ENCODE results near the gene MMEL1. TPM values are rescaled to one million over a fixed set of nuclear protein-coding genes. Genes with fewer than 3 reads are reported as not detected.

Gene MMEL1
- total RNA-seq, 1 donor from 2014 or later = 4.0 TPM

DNA sequence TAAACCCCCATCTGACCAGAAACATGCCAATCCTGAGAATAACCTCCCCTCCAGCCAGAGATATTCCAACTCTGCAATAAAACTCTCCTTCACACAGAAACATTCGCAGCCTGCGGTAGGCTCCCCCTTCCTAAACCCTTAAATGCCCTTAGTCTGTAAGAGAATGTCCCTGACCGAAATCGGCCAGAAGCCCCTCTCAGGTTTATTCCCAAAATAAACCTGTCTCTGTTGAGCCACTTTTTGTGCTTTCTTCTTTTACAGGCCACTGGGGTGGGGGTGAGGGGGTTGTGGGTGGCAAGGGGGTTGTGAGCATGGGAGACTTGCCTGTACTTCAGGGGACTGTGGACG lies 41.6 kb downstream of the MMEL1 start:
- H3K9me3 Mint-ChIP-seq (ENCODE audit: unreplicated experiment) = no peaks in the 10 kb centered on the region
- no peaks in the 10 kb centered on the region for H3K4me1 Mint-ChIP-seq (ENCODE audit: low read depth, unreplicated experiment)
- no peak overlapping the region for H3K4me3 Mint-ChIP-seq (ENCODE audit: unreplicated experiment)
- H3K27ac Mint-ChIP-seq (ENCODE audit: unreplicated experiment) = no peak overlapping the region
- TF ChIP-seq, protein P1, sequence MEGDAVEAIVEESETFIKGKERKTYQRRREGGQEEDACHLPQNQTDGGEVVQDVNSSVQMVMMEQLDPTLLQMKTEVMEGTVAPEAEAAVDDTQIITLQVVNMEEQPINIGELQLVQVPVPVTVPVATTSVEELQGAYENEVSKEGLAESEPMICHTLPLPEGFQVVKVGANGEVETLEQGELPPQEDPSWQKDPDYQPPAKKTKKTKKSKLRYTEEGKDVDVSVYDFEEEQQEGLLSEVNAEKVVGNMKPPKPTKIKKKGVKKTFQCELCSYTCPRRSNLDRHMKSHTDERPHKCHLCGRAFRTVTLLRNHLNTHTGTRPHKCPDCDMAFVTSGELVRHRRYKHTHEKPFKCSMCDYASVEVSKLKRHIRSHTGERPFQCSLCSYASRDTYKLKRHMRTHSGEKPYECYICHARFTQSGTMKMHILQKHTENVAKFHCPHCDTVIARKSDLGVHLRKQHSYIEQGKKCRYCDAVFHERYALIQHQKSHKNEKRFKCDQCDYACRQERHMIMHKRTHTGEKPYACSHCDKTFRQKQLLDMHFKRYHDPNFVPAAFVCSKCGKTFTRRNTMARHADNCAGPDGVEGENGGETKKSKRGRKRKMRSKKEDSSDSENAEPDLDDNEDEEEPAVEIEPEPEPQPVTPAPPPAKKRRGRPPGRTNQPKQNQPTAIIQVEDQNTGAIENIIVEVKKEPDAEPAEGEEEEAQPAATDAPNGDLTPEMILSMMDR (IDR thresholded peaks at IDR 0.05; ENCODE audit: partially characterized antibody, unreplicated experiment) = no peak
- peaks cover 2% of the 10 kb centered on the region for H3K27me3 Mint-ChIP-seq (ENCODE audit: unreplicated experiment)
- no peaks in the 10 kb centered on the region for H3K36me3 Mint-ChIP-seq (ENCODE audit: unreplicated experiment)
- no peak for DNase-seq

DNA sequence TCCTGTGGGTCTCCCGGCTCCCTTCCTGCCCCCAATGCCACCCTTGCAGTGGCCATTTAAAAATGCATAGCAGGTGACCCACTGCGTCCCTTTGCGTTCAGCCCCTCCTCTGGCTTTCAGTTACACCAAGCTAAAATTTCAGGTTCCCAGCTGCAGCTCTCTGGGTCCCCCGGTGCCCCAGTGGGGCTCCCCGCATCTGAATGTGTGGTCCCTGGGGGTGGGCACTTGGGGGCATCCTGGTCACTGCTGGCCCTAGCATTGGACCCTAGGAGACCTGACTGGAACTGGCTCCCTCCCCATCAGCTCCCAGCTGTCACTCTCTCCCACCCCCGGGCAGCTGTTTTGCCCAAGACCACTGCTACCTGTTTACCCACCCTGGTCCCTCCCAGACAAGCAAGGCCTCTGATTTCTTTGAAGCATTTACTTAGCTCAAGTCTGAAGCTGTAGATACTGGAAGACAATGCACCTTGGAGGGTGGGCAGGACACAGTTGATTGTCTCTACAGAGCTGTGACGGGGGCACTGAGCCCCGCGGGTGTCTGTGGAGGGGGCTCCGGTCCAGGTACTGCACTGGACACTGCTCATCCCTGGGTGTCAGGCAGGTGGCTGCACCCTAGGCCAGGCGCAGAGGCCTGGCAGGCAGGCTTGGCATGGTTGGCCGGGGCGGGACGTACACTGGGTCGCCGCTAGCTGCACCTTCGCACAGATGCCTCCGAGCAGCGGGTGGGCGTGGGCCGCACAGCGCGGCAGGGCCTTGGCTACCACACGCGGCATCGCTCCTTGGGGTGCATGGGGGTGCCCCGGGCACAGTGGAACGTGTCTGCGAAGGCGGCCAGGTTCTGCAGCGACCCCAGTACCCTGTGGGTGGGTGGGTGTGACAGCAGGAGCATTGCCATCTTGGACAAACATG lies 42.3 kb downstream of the MMEL1 start:
- Mint-ChIP-seq H3K27me3 (ENCODE audit: unreplicated experiment) (peaks cover 2% of the 10 kb centered on the region), H3K4me3 (ENCODE audit: unreplicated experiment) (no peak overlapping the region), H3K36me3 (ENCODE audit: unreplicated experiment) (no peaks in the 10 kb centered on the region), H3K4me1 (ENCODE audit: low read depth, unreplicated experiment) (no peaks in the 10 kb centered on the region), H3K27ac (ENCODE audit: unreplicated experiment) (no peak overlapping the region), H3K9me3 (ENCODE audit: unreplicated experiment) (peaks cover under 1% of the 10 kb centered on the region)
- TF ChIP-seq, protein P1 (IDR thresholded peaks at IDR 0.05; ENCODE audit: partially characterized antibody, unreplicated experiment) = no peak
- DNase-seq = no peak

DNA sequence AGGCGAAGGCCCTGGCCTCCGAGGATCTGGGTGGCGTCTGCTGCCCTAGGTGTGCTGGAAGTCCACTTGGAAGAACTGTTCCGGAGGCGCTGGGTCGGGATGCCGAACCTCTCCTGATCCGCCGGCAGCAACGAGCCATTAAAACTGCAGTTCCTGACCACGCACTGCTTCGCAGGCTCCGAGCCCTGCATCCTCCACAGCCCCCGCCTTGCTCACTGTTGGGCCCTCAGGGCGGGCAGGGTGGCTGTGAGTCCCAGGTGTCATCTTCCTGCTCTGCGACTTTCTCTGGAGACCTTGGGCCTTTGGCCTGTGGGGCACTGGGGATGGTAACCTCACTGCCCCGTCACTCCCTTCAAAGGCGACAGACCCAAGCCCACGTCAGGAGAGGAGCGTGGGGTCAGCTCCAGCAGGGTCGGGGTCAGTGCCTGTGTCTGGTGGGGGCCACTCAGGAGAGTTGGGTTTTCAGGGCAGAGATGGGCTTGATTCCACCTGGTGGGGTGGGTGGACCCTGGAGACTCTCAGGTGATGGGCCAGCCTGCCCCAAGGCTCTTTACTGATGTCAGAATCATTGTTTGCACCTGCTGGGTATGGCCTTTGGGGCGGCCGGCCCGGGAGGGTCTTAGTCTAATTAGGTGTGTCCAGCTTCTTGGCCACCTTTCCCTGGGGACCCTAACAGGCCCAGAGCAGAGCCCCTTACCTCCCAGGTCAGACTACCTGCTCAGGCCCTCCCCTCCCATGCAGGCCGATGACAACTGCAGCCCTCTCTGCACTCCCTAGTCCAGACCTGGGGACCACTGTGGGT lies 43.2 kb downstream of the MMEL1 start:
- DNase-seq = peak; percentile 9
- Mint-ChIP-seq H3K9me3 (ENCODE audit: unreplicated experiment) (peaks cover 1% of the 10 kb centered on the region), H3K4me1 (ENCODE audit: low read depth, unreplicated experiment) (peaks cover 5% of the 10 kb centered on the region), H3K36me3 (ENCODE audit: unreplicated experiment) (no peaks in the 10 kb centered on the region), H3K27ac (ENCODE audit: unreplicated experiment) (no peak overlapping the region), H3K27me3 (ENCODE audit: unreplicated experiment) (peaks cover 2% of the 10 kb centered on the region), H3K4me3 (ENCODE audit: unreplicated experiment) (no peak overlapping the region)
- TF ChIP-seq, protein P1 (IDR thresholded peaks at IDR 0.05; ENCODE audit: partially characterized antibody, unreplicated experiment) = no peak

DNA sequence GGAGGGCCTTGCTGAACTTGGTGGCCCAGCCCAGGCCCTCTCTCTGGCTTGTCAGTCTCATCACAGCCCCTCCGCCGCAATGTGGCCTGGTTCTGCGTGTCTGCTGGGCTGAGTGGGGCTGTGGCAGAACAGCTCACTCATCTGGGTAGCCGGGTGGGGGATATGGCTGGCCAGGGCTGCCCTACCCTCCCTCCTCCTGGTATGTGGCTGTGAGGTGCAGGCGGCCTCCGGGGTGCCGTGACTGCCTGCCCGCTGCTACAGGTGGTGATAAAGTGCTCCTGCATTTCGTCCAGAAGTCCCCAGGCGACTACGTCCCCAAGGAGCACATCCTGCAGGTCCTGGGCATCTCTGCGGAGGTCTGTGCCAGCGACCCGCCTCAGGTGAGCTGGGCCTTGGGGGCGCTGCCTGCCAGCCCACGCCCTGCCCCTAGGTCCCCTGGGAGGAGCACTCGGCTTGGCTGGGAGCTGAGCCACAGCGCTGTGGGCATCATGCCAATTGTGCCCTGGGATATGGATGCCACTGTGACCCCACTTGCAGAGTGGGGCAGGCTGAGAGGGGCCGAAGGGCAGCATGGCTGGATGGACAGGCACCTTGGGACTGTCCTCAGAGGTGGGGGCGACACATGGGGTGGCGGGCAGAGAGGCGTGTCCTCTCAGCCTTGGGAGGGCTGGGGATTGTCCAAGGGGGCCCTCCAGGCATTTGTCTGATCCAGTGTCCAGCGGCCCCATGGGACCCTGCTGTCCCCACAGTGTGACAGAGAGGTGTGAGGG lies 44.0 kb downstream of the MMEL1 start:
- DNase-seq = peak; percentile 10
- Mint-ChIP-seq H3K36me3 (ENCODE audit: unreplicated experiment) (no peaks in the 10 kb centered on the region), H3K9me3 (ENCODE audit: unreplicated experiment) (peaks cover 1% of the 10 kb centered on the region), H3K4me3 (ENCODE audit: unreplicated experiment) (no peak overlapping the region), H3K27ac (ENCODE audit: unreplicated experiment) (no peak overlapping the region), H3K27me3 (ENCODE audit: unreplicated experiment) (peaks cover 2% of the 10 kb centered on the region), H3K4me1 (ENCODE audit: low read depth, unreplicated experiment) (peaks cover 10% of the 10 kb centered on the region)
- TF ChIP-seq, protein P1 (IDR thresholded peaks at IDR 0.05; ENCODE audit: partially characterized antibody, unreplicated experiment) = no peak

Measured in glutamatergic neuron (in vitro differentiated cells).